ENCODE results near the gene PGLYRP3.

DNA sequence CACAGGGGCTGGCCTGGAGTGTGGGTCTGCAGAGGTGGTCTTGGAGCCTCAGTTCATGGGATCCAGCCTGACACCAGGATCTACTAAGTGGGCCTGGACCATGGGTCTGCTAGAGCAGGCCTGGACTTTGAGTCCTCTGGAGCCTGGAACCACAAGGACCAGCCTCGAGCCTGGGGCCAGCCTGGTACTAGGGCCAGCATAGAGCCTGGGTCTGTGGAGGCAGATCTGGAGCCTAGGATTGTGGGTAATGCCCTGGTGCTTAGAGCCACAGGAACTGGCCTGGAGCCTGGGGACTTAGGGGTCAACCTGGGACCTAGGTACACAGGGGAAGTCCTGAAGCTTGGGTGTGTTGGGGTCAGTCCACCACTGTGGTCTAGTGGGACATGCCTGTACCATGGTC, 40.6 kb downstream of the PGLYRP3 start:
- TF ChIP-seq, protein P1, sequence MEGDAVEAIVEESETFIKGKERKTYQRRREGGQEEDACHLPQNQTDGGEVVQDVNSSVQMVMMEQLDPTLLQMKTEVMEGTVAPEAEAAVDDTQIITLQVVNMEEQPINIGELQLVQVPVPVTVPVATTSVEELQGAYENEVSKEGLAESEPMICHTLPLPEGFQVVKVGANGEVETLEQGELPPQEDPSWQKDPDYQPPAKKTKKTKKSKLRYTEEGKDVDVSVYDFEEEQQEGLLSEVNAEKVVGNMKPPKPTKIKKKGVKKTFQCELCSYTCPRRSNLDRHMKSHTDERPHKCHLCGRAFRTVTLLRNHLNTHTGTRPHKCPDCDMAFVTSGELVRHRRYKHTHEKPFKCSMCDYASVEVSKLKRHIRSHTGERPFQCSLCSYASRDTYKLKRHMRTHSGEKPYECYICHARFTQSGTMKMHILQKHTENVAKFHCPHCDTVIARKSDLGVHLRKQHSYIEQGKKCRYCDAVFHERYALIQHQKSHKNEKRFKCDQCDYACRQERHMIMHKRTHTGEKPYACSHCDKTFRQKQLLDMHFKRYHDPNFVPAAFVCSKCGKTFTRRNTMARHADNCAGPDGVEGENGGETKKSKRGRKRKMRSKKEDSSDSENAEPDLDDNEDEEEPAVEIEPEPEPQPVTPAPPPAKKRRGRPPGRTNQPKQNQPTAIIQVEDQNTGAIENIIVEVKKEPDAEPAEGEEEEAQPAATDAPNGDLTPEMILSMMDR (IDR thresholded peaks at IDR 0.05), result no peak
- TF ChIP-seq POLR2A (IDR thresholded peaks at IDR 0.05), result no peak
- no peak for TF ChIP-seq POLR2AphosphoS5 (IDR thresholded peaks at IDR 0.05)
